H9 (cell line): ENCODE measurements around the gene SPRR1A. TPM values are rescaled to one million over a fixed set of nuclear protein-coding genes. Genes with fewer than 3 reads are reported as not detected.

Experiments
- DNase-seq: peaks from one replicate; pipeline ENCODE4 v3.0.0-alpha.2; 2017
- H2AFZ ChIP-seq: one replicate; pipeline ENCODE4 v1.6.1; 2013; ENCODE audit warnings: mild to moderate bottlenecking, low read length, control low read depth, moderate library complexity
- H2AK5ac ChIP-seq: 2 replicates; pipeline ENCODE4 v1.6.1; 2013; ENCODE audit warnings: low read length, control low read depth, mixed read lengths; ENCODE audit not compliant: insufficient read length
- H2BK120ac ChIP-seq: one replicate; pipeline ENCODE4 v1.6.1; 2013; ENCODE audit warnings: low read depth, mild to moderate bottlenecking, low read length, control low read depth, inconsistent platforms; ENCODE audit not compliant: poor library complexity, severe bottlenecking
- H2BK12ac ChIP-seq: 2 replicates; pipeline ENCODE4 v1.6.1; 2013; ENCODE audit warnings: low read length, control low read depth, mixed read lengths, low read depth; ENCODE audit not compliant: insufficient read length
- H2BK15ac ChIP-seq: 2 replicates; pipeline ENCODE4 v1.6.1; 2013; ENCODE audit warnings: low read depth, low read length, control low read depth
- H2BK20ac ChIP-seq: one replicate; pipeline ENCODE4 v1.6.1; 2013; ENCODE audit warnings: low read depth, mild to moderate bottlenecking, low read length, control low read depth, inconsistent platforms; ENCODE audit not compliant: poor library complexity, severe bottlenecking
- H2BK5ac ChIP-seq: 2 replicates; pipeline ENCODE4 v1.6.1; 2013; ENCODE audit warnings: low read length, control low read depth, mixed read lengths; ENCODE audit not compliant: insufficient read length
- H3K14ac ChIP-seq: 2 replicates; pipeline ENCODE4 v1.6.1; 2013; ENCODE audit warnings: low read length, control low read depth; ENCODE audit not compliant: insufficient read depth
- H3K18ac ChIP-seq: 2 replicates; pipeline ENCODE4 v1.6.1; 2013; ENCODE audit warnings: low read depth, mild to moderate bottlenecking, mixed read lengths, low read length, control low read depth; ENCODE audit not compliant: insufficient read length
- H3K23ac ChIP-seq: 2 replicates; pipeline ENCODE4 v1.6.1; 2013; ENCODE audit warnings: low read length, control low read depth, mixed read lengths, low read depth; ENCODE audit not compliant: insufficient read length
- H3K23me2 ChIP-seq: 2 replicates; pipeline ENCODE4 v1.6.1; 2013; ENCODE audit warnings: low read depth, mild to moderate bottlenecking, mixed read lengths, low read length, control low read depth; ENCODE audit not compliant: insufficient read length, poor library complexity, severe bottlenecking
- H3K27ac ChIP-seq: 2 replicates; pipeline ENCODE4 v1.5.1; 2013; ENCODE audit warnings: low read length, control low read depth, mixed read lengths, low read depth; ENCODE audit not compliant: insufficient read length
- H3K27me3 ChIP-seq: 2 replicates; pipeline ENCODE4 v1.6.1; 2013; ENCODE audit warnings: low read length, control low read depth, inconsistent platforms; ENCODE audit not compliant: insufficient read depth
- H3K4ac ChIP-seq: 2 replicates; pipeline ENCODE4 v1.6.1; 2013; ENCODE audit warnings: low read depth, mild to moderate bottlenecking, control low read depth, inconsistent platforms, low read length, moderate library complexity
- H3K4me1 ChIP-seq: 2 replicates; pipeline ENCODE4 v1.6.1; 2013; ENCODE audit warnings: low read length, control low read depth, inconsistent platforms; ENCODE audit not compliant: insufficient read depth
- H3K4me2 ChIP-seq: 2 replicates; pipeline ENCODE4 v1.6.1; 2013; ENCODE audit warnings: low read length, control low read depth, mixed read lengths; ENCODE audit not compliant: insufficient read length, insufficient read depth
- H3K56ac ChIP-seq: 2 replicates; pipeline ENCODE4 v1.6.1; 2013; ENCODE audit warnings: low read depth, mild to moderate bottlenecking, mixed read lengths, low read length, control low read depth; ENCODE audit not compliant: insufficient read length
- H3K79me1 ChIP-seq: 2 replicates; pipeline ENCODE4 v1.6.1; 2013; ENCODE audit warnings: low read depth, mild to moderate bottlenecking, moderate library complexity, low read length, control low read depth, inconsistent platforms; ENCODE audit not compliant: insufficient read depth, poor library complexity, severe bottlenecking
- H3K79me2 ChIP-seq: 2 replicates; pipeline ENCODE4 v1.6.1; 2013; ENCODE audit warnings: low read length, control low read depth, inconsistent platforms; ENCODE audit not compliant: insufficient read depth
- H3K9ac ChIP-seq: 2 replicates; pipeline ENCODE4 v1.6.1; 2013; ENCODE audit warnings: low read length, control low read depth, mixed read lengths; ENCODE audit not compliant: insufficient read length; ENCODE audit errors: extremely low read depth
- H3K9me3 ChIP-seq: one replicate; pipeline ENCODE4 v1.6.1; 2013; ENCODE audit warnings: low read depth, low read length, inconsistent platforms; ENCODE audit not compliant: control insufficient read depth
- H3T11ph ChIP-seq: one replicate; pipeline ENCODE4 v1.6.1; 2013; ENCODE audit warnings: mild to moderate bottlenecking, low read length, control low read depth, inconsistent platforms
- H4K20me1 ChIP-seq: one replicate; pipeline ENCODE4 v1.6.1; 2013; ENCODE audit not compliant: control insufficient read depth, insufficient read length, insufficient read depth
- H4K5ac ChIP-seq: 2 replicates; pipeline ENCODE4 v1.6.1; 2013; ENCODE audit warnings: low read depth, mild to moderate bottlenecking, mixed read lengths, low read length, control low read depth; ENCODE audit not compliant: insufficient read length
- H4K8ac ChIP-seq: replicated peaks from 2 replicates; pipeline ENCODE4 v1.6.1; 2013; ENCODE audit warnings: low read length, control low read depth, mixed read lengths, low read depth; ENCODE audit not compliant: insufficient read length
- H4K91ac ChIP-seq: 2 replicates; pipeline ENCODE4 v1.6.1; 2013; ENCODE audit warnings: low read depth, mild to moderate bottlenecking, moderate library complexity, mixed read lengths, low read length, control low read depth; ENCODE audit not compliant: insufficient read length
- H3K27ac Mint-ChIP-seq, 3 experiments: 2 replicates in 2 of 3; 3 replicates in 1 of 3; pipeline ENCODE4 v1.8.0; 2020 to 2021; ENCODE audit warnings: mixed read lengths in 3 of 3, mild to moderate bottlenecking in 1 of 3, moderate library complexity in 1 of 3
- H3K27me3 Mint-ChIP-seq: 2 replicates; pipeline ENCODE4 v1.8.0; 2021; ENCODE audit warnings: low read depth, mild to moderate bottlenecking, moderate library complexity, mixed read lengths
- H3K36me3 Mint-ChIP-seq, 3 experiments: 2 replicates in 2 of 3; 3 replicates in 1 of 3; pipeline ENCODE4 v1.8.0; 2020 to 2021; ENCODE audit warnings: low read depth in 3 of 3, mixed read lengths in 3 of 3; ENCODE audit not compliant: insufficient read depth in 1 of 3
- H3K4me1 Mint-ChIP-seq, 2 experiments: 2 replicates each; pipeline ENCODE4 v1.8.0; 2020; ENCODE audit warnings: mixed read lengths in 2 of 2
- H3K4me3 Mint-ChIP-seq, 2 experiments: 2 replicates in 1 of 2; 3 replicates in 1 of 2; pipeline ENCODE4 v1.8.0; 2020 to 2021; ENCODE audit warnings: mild to moderate bottlenecking in 2 of 2, mixed read lengths in 2 of 2, moderate library complexity in 1 of 2
- H3K9me3 Mint-ChIP-seq, 2 experiments: 2 replicates in 1 of 2; 3 replicates in 1 of 2; pipeline ENCODE4 v1.8.0; 2020; ENCODE audit warnings: mild to moderate bottlenecking in 2 of 2, mixed read lengths in 2 of 2, moderate library complexity in 1 of 2
- CTCF ChIP-seq: fragments of 200-600 bp; sonication (generic); conservative IDR thresholded peaks from 3 replicates; pipeline ENCODE4 v1.8.0; 2021; ENCODE audit warnings: antibody characterized with exemption, mild to moderate bottlenecking
- WGBS: extraction: QIAGEN DNeasy Blood & Tissue Kit; methylation state at CpG from one replicate; pipeline ENCODE4 v1.1.7; 2013; ENCODE audit warnings: missing lambda C conversion rate, low lambda C conversion rate, mixed read lengths; ENCODE audit not compliant: insufficient read length; ENCODE audit errors: extremely low coverage; 5-methylcytosine and 5-hydroxymethylcytosine counted together
- long read RNA-seq: library from polyadenylated mRNA; unstranded; transcript quantifications from one replicate; pipeline ENCODE4 v2.0.0, GENCODE V29; 2020
- total RNA-seq: library from RNA; stranded (reverse); gene quantifications from 2 replicates; pipeline ENCODE4 v1.2.1, GENCODE V29; 2021

SPRR1A gene
- total RNA-seq = not detected in 2 replicates
- long read RNA-seq = 0 reads

GRCh38 chr1:152983743-152984142, at the start of gene SPRR1A:
Gene SPRR1A (plus strand): TSS chr1:152984081. CDS start chr1:152985231, 1,150 bp downstream.
- no peak within 1 kb of the TSS for H2AFZ ChIP-seq
- no peak within 1 kb of the TSS for H2BK20ac ChIP-seq
- H3K9me3 ChIP-seq = no peaks in the 10 kb centered on the region
- H3T11ph ChIP-seq = no peak within 1 kb of the TSS
- TF ChIP-seq CTCF = no peak
- H3K56ac ChIP-seq = no peak within 1 kb of the TSS
- no peaks in the 10 kb centered on the region for H3K36me3 Mint-ChIP-seq
- no peaks in the 10 kb centered on the region for H3K4me1 ChIP-seq
- peak within 1 kb of the TSS in 1 of 3 experiments; percentile 27; a peak in 1 of 7 replicates for H3K27ac Mint-ChIP-seq
- no peak within 1 kb of the TSS for H3K9ac ChIP-seq
- H3K27me3 ChIP-seq = no peaks in the 10 kb centered on the region
- H4K5ac ChIP-seq = no peak within 1 kb of the TSS
- H3K27ac ChIP-seq = no peak within 1 kb of the TSS
- H3K79me2 ChIP-seq = no peaks in the 10 kb centered on the region
- no peaks in the 10 kb centered on the region for H4K20me1 ChIP-seq
- no peak within 1 kb of the TSS for H3K4me3 Mint-ChIP-seq
- peaks cover 32% of the 10 kb centered on the region for H3K27me3 Mint-ChIP-seq
- no peak within 1 kb of the TSS for H2BK120ac ChIP-seq
- H3K4me2 ChIP-seq = no peak within 1 kb of the TSS
- H3K4me1 Mint-ChIP-seq = no peaks in the 10 kb centered on the region
- no peak within 1 kb of the TSS for H4K8ac ChIP-seq
- no peaks in the 10 kb centered on the region for H3K23me2 ChIP-seq
- no peak within 1 kb of the TSS for H4K91ac ChIP-seq
- no peak within 1 kb of the TSS for H3K4ac ChIP-seq
- H3K79me1 ChIP-seq = no peaks in the 10 kb centered on the region
- H3K23ac ChIP-seq = no peak within 1 kb of the TSS
- H3K9me3 Mint-ChIP-seq = peaks cover 0 to 11% of the 10 kb centered on the region in 2 experiments; a peak in 3 of 5 replicates
- no peak within 1 kb of the TSS for H2BK12ac ChIP-seq
- no peak within 1 kb of the TSS for H3K18ac ChIP-seq
- H2BK15ac ChIP-seq = no peak within 1 kb of the TSS
- no peak within 1 kb of the TSS for H2BK5ac ChIP-seq
- no CpG with 5 or more reads among the region's 3 CpGs for WGBS
- DNase-seq = no peak
- no peak within 1 kb of the TSS for H3K14ac ChIP-seq
- H2AK5ac ChIP-seq = no peak within 1 kb of the TSS
